HCT116 (cell line): ENCODE results near the gene DNAH10. TPM values are rescaled to one million over a fixed set of nuclear protein-coding genes. Genes with fewer than 3 reads are reported as not detected.

ENCODE experiments used
- ATAC-seq: fragments of 200-7000 bp; cut with Tn5 transposase; 2 replicates; pipeline ENCODE4 v1.9.1; 2020; ENCODE audit warnings: mild to moderate bottlenecking, moderate library complexity
- BruUV-seq: library from RNA; stranded (reverse); fragments of 400-500 nt; replicated peaks from 2 replicates; lab custom pipeline; 2021; lab: Mats Ljungman, UMichigan
- CTCF ChIA-PET: fragments of 300-600 bp; sonication (Branson Sonifier 250); formaldehyde crosslinking; loops from one replicate; lab custom pipeline; 2021; ENCODE audit warnings: antibody characterized with exemption; lab: Charles Lee
- POLR2A ChIA-PET: fragments of 300-600, 350-600 bp; sonication (Branson Sonifier 250); formaldehyde crosslinking; loops from one replicate; lab custom pipeline; 2021; ENCODE audit warnings: antibody characterized with exemption; lab: Charles Lee
- RAD21 ChIA-PET, 2 experiments: fragments of 300-600 bp; sonication (Branson Sonifier 250); formaldehyde crosslinking; loops; one replicate each; lab custom pipeline; 2023; ENCODE audit warnings: low total read pairs in 2 of 2; ENCODE audit not compliant: uncharacterized antibody in 2 of 2, unreplicated experiment in 2 of 2, low non-redundant PET in 1 of 2; lab: Charles Lee
- DNase-seq: peaks from one replicate; pipeline ENCODE4 v3.0.0-alpha.2; 2010; ENCODE audit warnings: low read depth, low spot score
- H2AFZ ChIP-seq: fragments of 200-600 bp; shearing (Covaris generic), sonication (generic); 2 replicates; pipeline ENCODE4 v1.6.1; 2017; ENCODE audit warnings: low read depth, mixed run types, mixed read lengths, antibody characterized with exemption, low read length; ENCODE audit not compliant: poor library complexity, severe bottlenecking
- H3K27ac ChIP-seq: 2 replicates; pipeline ENCODE4 v1.5.1; 2012; ENCODE audit warnings: low read depth, low read length
- H3K27me3 ChIP-seq: fragments of 200-600 bp; sonication (generic); 2 replicates; pipeline ENCODE4 v1.6.1; 2016; ENCODE audit warnings: mixed run types, low read length, mixed read lengths; ENCODE audit not compliant: insufficient read depth
- H3K36me3 ChIP-seq, 2 experiments: fragments of 200-500 bp in 1 of 2; fragments of 200-600 bp in 1 of 2; sonication (Bioruptor generic) in 1 of 2; sonication (generic) in 1 of 2; 2 replicates each; pipeline versions ENCODE4 v1.5.1 to v1.6.1; 2014 to 2016; ENCODE audit warnings: low read length in 2 of 2, inconsistent platforms in 1 of 2, mixed read lengths in 1 of 2, mixed run types in 1 of 2; ENCODE audit not compliant: insufficient read depth in 2 of 2, control insufficient read depth in 1 of 2
- H3K4me1 ChIP-seq, 2 experiments: fragments of 200-600 bp in 1 of 2; sonication (generic) in 1 of 2; 2 replicates each; pipeline versions ENCODE4 v1.5.1 to v1.6.1; 2012 to 2017; ENCODE audit warnings: low read length in 2 of 2, inconsistent platforms in 1 of 2, mild to moderate bottlenecking in 1 of 2, mixed read lengths in 1 of 2, mixed run types in 1 of 2, moderate library complexity in 1 of 2; ENCODE audit not compliant: insufficient read depth in 2 of 2, control insufficient read depth in 1 of 2
- H3K4me2 ChIP-seq: fragments of 200-600 bp; sonication (generic); 2 replicates; pipeline ENCODE4 v1.6.1; 2017; ENCODE audit warnings: mixed run types, low read length, mixed read lengths
- H3K4me3 ChIP-seq, 2 experiments: fragments of 200-600 bp in 1 of 2; sonication (generic) in 1 of 2; replicated peaks in 1 of 2; 2 replicates each; pipeline ENCODE4 v1.5.1; 2011 to 2016; ENCODE audit warnings: low read length in 2 of 2, control low read depth in 1 of 2, low read depth in 1 of 2, mild to moderate bottlenecking in 1 of 2, mixed read lengths in 1 of 2, mixed run types in 1 of 2
- H3K79me2 ChIP-seq: fragments of 200-600 bp; sonication (generic); 2 replicates; pipeline ENCODE4 v1.6.1; 2017; ENCODE audit warnings: mild to moderate bottlenecking, mixed run types, low read length, moderate library complexity, mixed read lengths; ENCODE audit not compliant: insufficient read depth
- H3K9ac ChIP-seq: fragments of 200-600 bp; sonication (generic); 2 replicates; pipeline ENCODE4 v1.6.1; 2016; ENCODE audit warnings: low read length, mixed read lengths
- H3K9me2 ChIP-seq: fragments of 200-600 bp; sonication (generic), shearing (Covaris generic); 2 replicates; pipeline ENCODE4 v1.6.1; 2017; ENCODE audit warnings: mixed run types, mild to moderate bottlenecking, moderate library complexity; ENCODE audit not compliant: insufficient read depth
- H3K9me3 ChIP-seq, 2 experiments: fragments of 200-500 bp in 1 of 2; fragments of 200-600 bp in 1 of 2; sonication (Bioruptor generic) in 1 of 2; sonication (generic) in 1 of 2; 2 replicates each; pipeline ENCODE4 v1.6.1; 2014 to 2017; ENCODE audit warnings: low read length in 2 of 2, mixed read lengths in 2 of 2, inconsistent platforms in 1 of 2, low read depth in 1 of 2, mild to moderate bottlenecking in 1 of 2, mixed run types in 1 of 2, moderate library complexity in 1 of 2; ENCODE audit not compliant: control insufficient read depth in 1 of 2, insufficient read depth in 1 of 2
- H4K20me1 ChIP-seq: fragments of 200-600 bp; sonication (generic), shearing (Covaris generic); 2 replicates; pipeline ENCODE4 v1.6.1; 2017; ENCODE audit warnings: mixed run types, mild to moderate bottlenecking, moderate library complexity; ENCODE audit not compliant: insufficient read depth
- CBX3 ChIP-seq: IDR thresholded peaks from 2 replicates; pipeline ENCODE4 v1.6.1; 2012; ENCODE audit warnings: low read depth
- CEBPB ChIP-seq: IDR thresholded peaks from 2 replicates; pipeline ENCODE4 v1.6.1; 2012; ENCODE audit warnings: low read depth
- EGR1 ChIP-seq: IDR thresholded peaks from 2 replicates; pipeline ENCODE4 v1.6.1; 2012; ENCODE audit warnings: low read depth
- EZH2 ChIP-seq: fragments of 200-600 bp; sonication (generic); IDR thresholded peaks from 2 replicates; pipeline ENCODE4 v1.6.1; 2017; ENCODE audit warnings: antibody characterized with exemption, mixed run types
- EZH2phosphoT487 ChIP-seq: fragments of 200-600 bp; IDR thresholded peaks from 2 replicates; pipeline ENCODE4 v1.6.1; 2018; ENCODE audit warnings: antibody characterized with exemption, borderline replicate concordance
- POLR2A ChIP-seq: IDR thresholded peaks from 2 replicates; pipeline ENCODE4 v1.7.0; 2011; ENCODE audit warnings: borderline replicate concordance; ENCODE audit not compliant: insufficient read depth, insufficient read length; ENCODE audit errors: extremely low read depth
- SP1 ChIP-seq: IDR thresholded peaks from 2 replicates; pipeline ENCODE4 v1.6.1; 2012; ENCODE audit warnings: low read depth
- SRF ChIP-seq: IDR thresholded peaks from 2 replicates; pipeline ENCODE4 v1.6.1; 2012; ENCODE audit warnings: low read depth
- YY1 ChIP-seq: IDR thresholded peaks from 2 replicates; pipeline ENCODE4 v1.6.1; 2011; ENCODE audit warnings: low read length, low read depth, moderate library complexity, mild to moderate bottlenecking; ENCODE audit not compliant: insufficient replicate concordance; ENCODE audit errors: extremely low read depth
- ZNF274 ChIP-seq: fragments of 200-500 bp; sonication (Bioruptor generic); IDR thresholded peaks from 2 replicates; pipeline ENCODE4 v1.6.1; 2014; ENCODE audit warnings: mild to moderate bottlenecking, low read depth, low read length, inconsistent platforms
- intact Hi-C: fragments of 100-400 bp; cut with micrococcal nuclease; formaldehyde crosslinking; loops from 2 replicates; pipeline ENCODE4 v1.10.0; 2022
- total RNA-seq: library from RNA; stranded (reverse); gene quantifications from one replicate; pipeline ENCODE4 v1.2.1, GENCODE V29; 2021; ENCODE audit not compliant: unreplicated experiment
- TF ChIP-seq, protein P1 (sequence below): IDR thresholded peaks from 2 replicates; pipeline ENCODE4 v1.6.1; 2012
- TF ChIP-seq, protein P2 (sequence below): IDR thresholded peaks from 2 replicates; pipeline ENCODE4 v1.6.1; 2011; ENCODE audit warnings: mild to moderate bottlenecking, low read length, moderate library complexity; ENCODE audit not compliant: insufficient replicate concordance; ENCODE audit errors: extremely low read depth
- TF ChIP-seq, protein P3 (sequence below): IDR thresholded peaks from 2 replicates; pipeline ENCODE4 v1.6.1; 2012; ENCODE audit warnings: low read depth

The DNAH10 gene
- total RNA-seq, 1 experiment from 2014 or later: 1.3 TPM

DNA sequence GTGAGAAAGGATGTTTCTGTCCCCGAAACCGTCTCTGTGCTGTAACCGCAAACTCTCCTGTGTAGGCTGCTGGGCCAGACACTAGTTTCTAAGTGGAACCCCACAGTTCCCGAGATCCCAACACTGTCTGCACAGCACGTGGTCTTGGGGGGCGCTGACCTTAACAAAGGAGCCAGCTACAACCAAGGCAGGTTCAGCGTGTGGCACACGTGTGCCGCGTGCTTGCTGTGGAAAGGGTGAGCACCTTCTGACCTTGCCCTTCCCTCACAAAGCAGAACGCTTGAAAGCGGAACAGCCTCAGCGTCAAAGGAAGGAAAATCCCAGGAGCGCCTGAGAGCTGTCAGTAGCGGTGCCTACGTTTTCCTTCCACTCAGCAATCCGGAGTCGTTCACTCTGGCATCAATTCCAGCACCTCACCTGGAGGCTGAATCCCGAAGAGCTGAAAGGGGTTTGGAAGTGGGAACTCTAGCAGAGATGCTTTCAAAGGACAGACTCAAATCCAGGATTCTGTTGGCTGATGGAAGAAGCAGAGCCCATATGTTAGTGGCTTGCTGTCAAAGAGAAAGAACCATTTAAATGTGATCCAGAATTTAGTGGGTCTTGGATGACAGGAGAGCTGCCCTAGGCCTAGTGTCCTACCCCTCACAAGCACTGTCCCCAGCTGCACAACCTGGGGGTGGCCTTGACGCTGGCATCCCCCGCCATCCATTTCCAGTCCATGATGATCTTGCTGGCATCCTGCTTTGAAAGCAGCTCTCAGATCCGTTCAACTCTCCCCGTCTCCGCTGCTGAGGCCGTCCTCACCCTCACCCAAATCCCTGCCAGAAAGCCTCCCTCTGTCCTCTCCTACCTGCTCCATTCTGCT is 183.4 kb downstream of the DNAH10 start:
- DNase-seq: no peak
- CTCF ChIA-PET: no interaction called here
- BruUV-seq: no TSS peak
- no peaks in the 10 kb centered on the region for H3K36me3 ChIP-seq
- ATAC-seq: no peak
- H3K27me3 ChIP-seq: no peaks in the 10 kb centered on the region
- no peak for TF ChIP-seq SRF
- TF ChIP-seq EZH2: no peak
- no peak for TF ChIP-seq SP1
- TF ChIP-seq ZNF274: no peak
- no peak for TF ChIP-seq EGR1
- TF ChIP-seq, all 23 proteins: peak for 0
- ChIA-PET POLR2A (no interaction called here), RAD21 (no interaction called here)
- H2AFZ ChIP-seq: no peak overlapping the region
- H3K9ac ChIP-seq: no peak overlapping the region
- no peak overlapping the region for H3K4me3 ChIP-seq
- no peaks in the 10 kb centered on the region for H4K20me1 ChIP-seq
- intact Hi-C loops: no loop called here
- no peaks in the 10 kb centered on the region for H3K9me2 ChIP-seq
- no peak overlapping the region for H3K27ac ChIP-seq
- no peak overlapping the region for H3K4me2 ChIP-seq
- H3K4me1 ChIP-seq: peaks cover 0 to 5% of the 10 kb centered on the region in 2 experiments; a peak in 1 of 4 replicates
- H3K9me3 ChIP-seq: no peaks in the 10 kb centered on the region; a peak in 1 of 4 replicates
- H3K79me2 ChIP-seq: no peaks in the 10 kb centered on the region

DNA sequence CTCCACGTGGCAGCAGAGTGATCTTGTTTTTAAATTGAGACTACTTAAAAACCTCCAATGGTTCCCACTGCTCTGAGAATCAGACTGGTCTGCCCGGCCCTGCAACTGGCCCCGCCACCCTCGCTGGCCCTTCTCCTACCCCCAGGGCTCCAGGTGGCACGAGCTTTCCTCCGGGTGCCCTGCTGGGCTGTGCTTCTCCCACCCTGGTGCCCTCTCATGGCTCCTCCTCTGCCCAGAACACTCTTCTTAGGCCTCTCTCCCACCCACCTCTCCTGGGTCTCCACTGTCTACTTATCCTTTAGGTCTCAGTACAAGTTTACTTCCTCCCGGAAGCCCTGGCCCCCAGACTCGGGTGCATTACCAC is 184.0 kb downstream of the DNAH10 start:
- BruUV-seq: no TSS peak
- Histone ChIP-seq H3K9me2 (no peaks in the 10 kb centered on the region), H3K4me3 (no peak overlapping the region)
- TF ChIP-seq POLR2A: no peak
- TF ChIP-seq CEBPB: no peak
- TF ChIP-seq ZNF274: no peak
- TF ChIP-seq CBX3: no peak
- TF ChIP-seq, protein P1, sequence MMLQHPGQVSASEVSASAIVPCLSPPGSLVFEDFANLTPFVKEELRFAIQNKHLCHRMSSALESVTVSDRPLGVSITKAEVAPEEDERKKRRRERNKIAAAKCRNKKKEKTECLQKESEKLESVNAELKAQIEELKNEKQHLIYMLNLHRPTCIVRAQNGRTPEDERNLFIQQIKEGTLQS: no peak
- no peak for TF ChIP-seq EZH2phosphoT487
- TF ChIP-seq SP1: no peak
- TF ChIP-seq, protein P2, sequence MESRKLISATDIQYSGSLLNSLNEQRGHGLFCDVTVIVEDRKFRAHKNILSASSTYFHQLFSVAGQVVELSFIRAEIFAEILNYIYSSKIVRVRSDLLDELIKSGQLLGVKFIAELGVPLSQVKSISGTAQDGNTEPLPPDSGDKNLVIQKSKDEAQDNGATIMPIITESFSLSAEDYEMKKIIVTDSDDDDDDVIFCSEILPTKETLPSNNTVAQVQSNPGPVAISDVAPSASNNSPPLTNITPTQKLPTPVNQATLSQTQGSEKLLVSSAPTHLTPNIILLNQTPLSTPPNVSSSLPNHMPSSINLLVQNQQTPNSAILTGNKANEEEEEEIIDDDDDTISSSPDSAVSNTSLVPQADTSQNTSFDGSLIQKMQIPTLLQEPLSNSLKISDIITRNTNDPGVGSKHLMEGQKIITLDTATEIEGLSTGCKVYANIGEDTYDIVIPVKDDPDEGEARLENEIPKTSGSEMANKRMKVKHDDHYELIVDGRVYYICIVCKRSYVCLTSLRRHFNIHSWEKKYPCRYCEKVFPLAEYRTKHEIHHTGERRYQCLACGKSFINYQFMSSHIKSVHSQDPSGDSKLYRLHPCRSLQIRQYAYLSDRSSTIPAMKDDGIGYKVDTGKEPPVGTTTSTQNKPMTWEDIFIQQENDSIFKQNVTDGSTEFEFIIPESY: no peak
- no peak for TF ChIP-seq EZH2
- no peak for TF ChIP-seq YY1
- TF ChIP-seq, protein P3, sequence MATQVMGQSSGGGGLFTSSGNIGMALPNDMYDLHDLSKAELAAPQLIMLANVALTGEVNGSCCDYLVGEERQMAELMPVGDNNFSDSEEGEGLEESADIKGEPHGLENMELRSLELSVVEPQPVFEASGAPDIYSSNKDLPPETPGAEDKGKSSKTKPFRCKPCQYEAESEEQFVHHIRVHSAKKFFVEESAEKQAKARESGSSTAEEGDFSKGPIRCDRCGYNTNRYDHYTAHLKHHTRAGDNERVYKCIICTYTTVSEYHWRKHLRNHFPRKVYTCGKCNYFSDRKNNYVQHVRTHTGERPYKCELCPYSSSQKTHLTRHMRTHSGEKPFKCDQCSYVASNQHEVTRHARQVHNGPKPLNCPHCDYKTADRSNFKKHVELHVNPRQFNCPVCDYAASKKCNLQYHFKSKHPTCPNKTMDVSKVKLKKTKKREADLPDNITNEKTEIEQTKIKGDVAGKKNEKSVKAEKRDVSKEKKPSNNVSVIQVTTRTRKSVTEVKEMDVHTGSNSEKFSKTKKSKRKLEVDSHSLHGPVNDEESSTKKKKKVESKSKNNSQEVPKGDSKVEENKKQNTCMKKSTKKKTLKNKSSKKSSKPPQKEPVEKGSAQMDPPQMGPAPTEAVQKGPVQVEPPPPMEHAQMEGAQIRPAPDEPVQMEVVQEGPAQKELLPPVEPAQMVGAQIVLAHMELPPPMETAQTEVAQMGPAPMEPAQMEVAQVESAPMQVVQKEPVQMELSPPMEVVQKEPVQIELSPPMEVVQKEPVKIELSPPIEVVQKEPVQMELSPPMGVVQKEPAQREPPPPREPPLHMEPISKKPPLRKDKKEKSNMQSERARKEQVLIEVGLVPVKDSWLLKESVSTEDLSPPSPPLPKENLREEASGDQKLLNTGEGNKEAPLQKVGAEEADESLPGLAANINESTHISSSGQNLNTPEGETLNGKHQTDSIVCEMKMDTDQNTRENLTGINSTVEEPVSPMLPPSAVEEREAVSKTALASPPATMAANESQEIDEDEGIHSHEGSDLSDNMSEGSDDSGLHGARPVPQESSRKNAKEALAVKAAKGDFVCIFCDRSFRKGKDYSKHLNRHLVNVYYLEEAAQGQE: no peak
- no peak for TF ChIP-seq EGR1
- TF ChIP-seq, all 23 proteins: peak for 0
- Histone ChIP-seq H3K27ac (no peak overlapping the region), H3K9me3 (no peaks in the 10 kb centered on the region; a peak in 1 of 4 replicates), H3K36me3 (no peaks in the 10 kb centered on the region), H3K4me2 (no peak overlapping the region), H3K27me3 (no peaks in the 10 kb centered on the region), H4K20me1 (no peaks in the 10 kb centered on the region), H3K79me2 (no peaks in the 10 kb centered on the region), H3K9ac (no peak overlapping the region), H3K4me1 (peaks cover 0 to 5% of the 10 kb centered on the region in 2 experiments; a peak in 1 of 4 replicates), H2AFZ (no peak overlapping the region)
- DNase-seq (no peak), ATAC-seq (no peak)
- intact Hi-C loops: no loop called here
- CTCF ChIA-PET: no interaction called here
- RAD21 ChIA-PET: no interaction called here
- POLR2A ChIA-PET: no interaction called here
